IPS DF 4.7 (cell line): Measurements from ENCODE around the gene GALR3.

ENCODE experiments used
- DNase-seq: peaks from one replicate; pipeline ENCODE4 v3.0.0-alpha.2; 2013; ENCODE audit warnings: low spot score; ENCODE audit errors: extremely low read depth

Gene GALR3

GRCh38 chr22:37822079-37822833, 926 bp upstream of the GALR3 start:
- DNase-seq, result no peak

- DNase-seq, result no peak
Measured at GRCh38 chr22:37824674-37825641, 1.8 kb downstream of the GALR3 start.

GRCh38 chr22:37827056-37827455, 3.9 kb downstream of the GALR3 start:
- no peak for DNase-seq

- DNase-seq, result no peak
Measured at GRCh38 chr22:37830093-37830842, 7.1 kb downstream of the GALR3 start.

GRCh38 chr22:37831472-37831871, 8.3 kb downstream of the GALR3 start:
- DNase-seq, result no peak

- DNase-seq, result no peak
Measured at GRCh38 chr22:37832022-37832857, 9.1 kb downstream of the GALR3 start.

GRCh38 chr22:37842015-37842793, 19.0 kb downstream of the GALR3 start:
- DNase-seq, result no peak

GRCh38 chr22:37843741-37844089, 20.5 kb downstream of the GALR3 start:
- DNase-seq, result no peak

- no peak for DNase-seq
Measured at GRCh38 chr22:37844904-37845329, 21.7 kb downstream of the GALR3 start.

- no peak for DNase-seq
Measured at GRCh38 chr22:37846433-37846832, 23.3 kb downstream of the GALR3 start.

- no peak for DNase-seq
Measured at GRCh38 chr22:37848587-37849088, 25.5 kb downstream of the GALR3 start.

GRCh38 chr22:37849089-37849751, 26.0 kb downstream of the GALR3 start, which contains the start of gene EIF3L:
TSS of gene EIF3L (plus strand) at chr22:37849419. CDS start at chr22:37849450, 31 bp downstream.
- peak; percentile 56 for DNase-seq

GRCh38 chr22:37850801-37851200, 27.6 kb downstream of the GALR3 start:
- no peak for DNase-seq

GRCh38 chr22:37852418-37852817, 29.2 kb downstream of the GALR3 start:
- DNase-seq, result no peak

GRCh38 chr22:37854946-37855345, 31.8 kb downstream of the GALR3 start:
- no peak for DNase-seq

- DNase-seq, result no peak
Measured at GRCh38 chr22:37855462-37855861, 32.3 kb downstream of the GALR3 start.

GRCh38 chr22:37860796-37861421, 37.7 kb downstream of the GALR3 start:
- DNase-seq, result no peak

- no peak for DNase-seq
Measured at GRCh38 chr22:37862570-37863325, 39.6 kb downstream of the GALR3 start.
